Measurements from ENCODE around the gene ZNF837.

The ZNF837 gene

GRCh38 chr19:58326501-58326913 lies 54.3 kb downstream of the ZNF837 start:
- POLR2A ChIA-PET: interaction anchor here (1.0 to 1.7 kb wide), 8 partner anchors 10 to 249 kb away, joined by 3 to 18 read pairs (median 4); partner anchors contain the start of genes ZBTB45 and ZNF497
- TF ChIP-seq FOXK2 (IDR thresholded peaks at IDR 0.05): no peak
- no peak for TF ChIP-seq BHLHE40 (IDR thresholded peaks at IDR 0.05; ENCODE audit: borderline replicate concordance)
- TF ChIP-seq FOXA1 (IDR thresholded peaks at IDR 0.05): no peak
- TF ChIP-seq SUZ12 (IDR thresholded peaks at IDR 0.05): no peak
- TF ChIP-seq PKNOX1 (IDR thresholded peaks at IDR 0.05): no peak
- TF ChIP-seq ELF4 (IDR thresholded peaks at IDR 0.05): no peak
- DNase-seq (ENCODE audit: extremely low spot score): no peak
- CTCF ChIA-PET: no interaction called here

- DNase-seq (ENCODE audit: extremely low spot score): no peak
- TF ChIP-seq L3MBTL2 (conservative IDR thresholded peaks at IDR 0.05): no peak
- no peak for TF ChIP-seq SUZ12 (IDR thresholded peaks at IDR 0.05)
- no peak for TF ChIP-seq FOXA1 (IDR thresholded peaks at IDR 0.05)
- no peak for TF ChIP-seq FOXK2 (IDR thresholded peaks at IDR 0.05)
- no peak for TF ChIP-seq HDGF (IDR thresholded peaks at IDR 0.05; ENCODE audit: borderline replicate concordance)
- TF ChIP-seq FOXM1 (IDR thresholded peaks at IDR 0.05; ENCODE audit: borderline replicate concordance): no peak
- TF ChIP-seq ARNT (IDR thresholded peaks at IDR 0.05): no peak
- TF ChIP-seq BHLHE40 (IDR thresholded peaks at IDR 0.05; ENCODE audit: borderline replicate concordance): no peak
- no peak for TF ChIP-seq SP1 (IDR thresholded peaks at IDR 0.05)
- no peak for TF ChIP-seq CTBP1 (IDR thresholded peaks at IDR 0.05; ENCODE audit: borderline replicate concordance)
- no peak for TF ChIP-seq NFRKB (IDR thresholded peaks at IDR 0.05)
- no peak for TF ChIP-seq ZNF384 (IDR thresholded peaks at IDR 0.05)
- no peak for TF ChIP-seq LEF1 (IDR thresholded peaks at IDR 0.05; ENCODE audit: borderline replicate concordance)
- TF ChIP-seq TARDBP (IDR thresholded peaks at IDR 0.05): no peak
- no peak for TF ChIP-seq ELF4 (IDR thresholded peaks at IDR 0.05)
- POLR2A ChIA-PET: interaction anchor here (1.6 to 1.7 kb wide), 2 partner anchors 9 to 37 kb away, joined by 4 to 18 read pairs; partner anchors contain the start of gene ZNF497
- CTCF ChIA-PET: no interaction called here
Measured at GRCh38 chr19:58325311-58326022, 55.4 kb downstream of the ZNF837 start.

GRCh38 chr19:58319241-58319640 lies 61.6 kb downstream of the ZNF837 start:
- ChIA-PET POLR2A (interaction anchor here (0.7 kb wide), 1 partner anchor 14 kb away, joined by 3 read pairs; no protein-coding TSS in a partner anchor), CTCF (no interaction called here)
- TF ChIP-seq BHLHE40 (IDR thresholded peaks at IDR 0.05; ENCODE audit: borderline replicate concordance) (no peak), PKNOX1 (IDR thresholded peaks at IDR 0.05) (no peak), FOXK2 (IDR thresholded peaks at IDR 0.05) (no peak), LEF1 (IDR thresholded peaks at IDR 0.05; ENCODE audit: borderline replicate concordance) (no peak), FOXM1 (IDR thresholded peaks at IDR 0.05; ENCODE audit: borderline replicate concordance) (no peak)
- no peak for DNase-seq (ENCODE audit: extremely low spot score)

- ChIA-PET CTCF (no interaction called here), POLR2A (no interaction called here)
- no peak for DNase-seq (ENCODE audit: extremely low spot score)
- TF ChIP-seq SUZ12 (IDR thresholded peaks at IDR 0.05): no peak
- TF ChIP-seq BHLHE40 (IDR thresholded peaks at IDR 0.05; ENCODE audit: borderline replicate concordance): no peak
- TF ChIP-seq FOXK2 (IDR thresholded peaks at IDR 0.05): no peak
- TF ChIP-seq ARNT (IDR thresholded peaks at IDR 0.05): no peak
- no peak for TF ChIP-seq SP1 (IDR thresholded peaks at IDR 0.05)
- TF ChIP-seq L3MBTL2 (conservative IDR thresholded peaks at IDR 0.05): no peak
- no peak for TF ChIP-seq FOXA1 (IDR thresholded peaks at IDR 0.05)
- no peak for TF ChIP-seq LEF1 (IDR thresholded peaks at IDR 0.05; ENCODE audit: borderline replicate concordance)
- TF ChIP-seq TARDBP (IDR thresholded peaks at IDR 0.05): no peak
- no peak for TF ChIP-seq PKNOX1 (IDR thresholded peaks at IDR 0.05)
- no peak for TF ChIP-seq ZNF384 (IDR thresholded peaks at IDR 0.05)
- no peak for TF ChIP-seq FOXM1 (IDR thresholded peaks at IDR 0.05; ENCODE audit: borderline replicate concordance)
- TF ChIP-seq NFRKB (IDR thresholded peaks at IDR 0.05): no peak
- TF ChIP-seq ELF4 (IDR thresholded peaks at IDR 0.05): no peak
- TF ChIP-seq HDGF (IDR thresholded peaks at IDR 0.05; ENCODE audit: borderline replicate concordance): no peak
Measured at GRCh38 chr19:58318297-58318696, 62.5 kb downstream of the ZNF837 start.

Data from HEK293T (cell line).